Stimulated activated CD8-positive, alpha-beta memory T cell treated with anti-CD3 and anti-CD28 coated beads, Interleukin-12 subunit alpha, Interleukin-12 subunit beta, amount 100 ng/mL, for 24 hours (primary cell): ENCODE results near the gene RNGTT.

ENCODE experiments used
- DNase-seq: peaks from one replicate; pipeline ENCODE4 v3.0.0-alpha.2; 2020; ENCODE audit errors: extremely low read depth

Gene RNGTT

DNA sequence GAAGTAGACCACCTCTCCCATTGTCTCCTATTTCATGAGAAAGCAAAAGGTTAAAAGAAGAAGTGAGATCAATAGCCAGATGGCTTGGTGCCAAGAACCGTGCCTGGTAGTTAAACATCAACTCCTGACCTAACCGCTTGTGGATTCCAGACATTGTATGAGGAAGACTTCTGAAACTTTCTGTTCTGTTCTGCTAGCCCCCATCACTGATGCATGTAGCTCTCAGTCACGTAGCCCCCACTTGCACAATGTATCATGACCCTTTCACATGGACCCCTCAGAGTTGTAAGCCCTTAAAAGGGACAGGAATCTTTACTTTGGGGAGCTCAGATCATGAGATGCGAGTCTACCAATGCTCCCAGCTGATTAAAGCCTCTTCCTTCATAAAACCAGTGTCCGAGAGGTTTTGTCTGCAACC lies 301.2 kb downstream of the RNGTT start:
- no peak for DNase-seq

DNA sequence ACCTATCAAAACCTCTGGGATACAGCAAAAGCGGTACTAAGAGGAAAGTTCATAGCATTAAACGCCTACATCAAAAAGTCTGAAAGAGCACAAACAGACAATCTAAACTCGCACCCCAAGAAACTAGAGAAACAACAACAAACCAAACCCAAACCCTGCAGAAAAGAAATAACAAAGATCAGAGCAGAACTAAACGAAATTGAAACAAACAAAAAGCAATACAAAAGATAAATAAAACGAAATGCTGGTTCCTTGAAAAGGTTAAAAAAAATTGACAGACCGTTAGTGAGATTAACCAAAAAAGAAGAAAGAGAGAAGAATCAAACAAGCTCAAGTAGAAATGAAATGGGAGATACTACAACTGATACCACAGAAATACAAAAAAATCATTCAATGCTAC lies 302.3 kb downstream of the RNGTT start:
- DNase-seq, result no peak

DNA sequence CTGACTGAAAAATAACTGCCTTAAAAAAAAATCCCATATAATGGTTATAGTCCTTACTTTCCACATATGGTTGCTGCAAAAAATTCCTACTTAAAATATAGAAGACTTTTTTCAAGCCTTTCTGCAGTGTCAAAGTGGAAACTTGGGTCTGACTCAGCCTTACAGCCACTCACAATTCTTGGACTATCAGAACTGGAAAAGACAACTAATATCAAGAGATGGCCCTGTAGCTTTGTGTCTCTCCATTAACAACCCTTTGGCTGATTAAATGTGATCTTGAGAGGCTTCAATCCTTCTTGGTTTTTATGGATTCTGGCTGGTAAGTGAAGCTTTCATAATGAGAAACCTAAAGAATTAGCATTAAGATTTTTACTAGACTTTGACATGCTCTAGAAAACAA lies 307.8 kb downstream of the RNGTT start:
- DNase-seq, result no peak

DNA sequence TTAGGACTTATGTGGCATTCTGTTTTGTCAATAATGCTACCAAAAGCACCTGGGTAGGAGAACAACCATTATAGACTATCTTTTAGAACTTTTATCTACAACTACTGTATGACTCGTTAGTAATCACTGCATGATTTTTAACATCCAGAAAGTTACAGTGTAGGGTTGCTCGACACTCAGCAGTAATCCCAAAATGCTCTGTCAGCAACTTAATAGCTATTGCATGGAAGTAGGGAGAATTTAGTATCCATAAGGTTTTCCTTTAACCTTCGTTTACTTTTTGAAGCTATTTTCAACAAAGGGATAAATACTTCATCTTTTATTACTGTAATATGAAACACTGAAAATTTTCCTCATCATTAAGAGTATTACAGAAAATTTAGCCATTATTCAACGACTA lies 309.5 kb downstream of the RNGTT start:
- DNase-seq, result no peak

DNA sequence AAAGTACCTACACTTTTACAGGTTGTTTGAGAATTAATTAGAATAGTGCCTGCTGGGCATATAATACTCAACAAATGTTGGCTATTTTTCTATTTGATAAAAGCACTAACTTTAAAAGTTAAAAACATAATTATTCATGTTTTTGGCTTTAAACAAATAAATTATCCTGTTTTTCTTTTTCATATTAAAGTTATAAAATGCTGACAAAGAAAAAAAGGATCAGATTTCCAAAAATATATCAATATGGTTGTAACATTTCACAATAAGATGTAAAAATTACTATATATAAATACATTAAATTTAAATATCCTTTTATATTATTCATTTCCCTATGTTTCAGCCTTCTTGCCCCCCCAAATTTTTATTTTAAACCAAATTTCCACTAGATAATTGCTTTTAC lies 312.0 kb downstream of the RNGTT start:
- no peak for DNase-seq

DNA sequence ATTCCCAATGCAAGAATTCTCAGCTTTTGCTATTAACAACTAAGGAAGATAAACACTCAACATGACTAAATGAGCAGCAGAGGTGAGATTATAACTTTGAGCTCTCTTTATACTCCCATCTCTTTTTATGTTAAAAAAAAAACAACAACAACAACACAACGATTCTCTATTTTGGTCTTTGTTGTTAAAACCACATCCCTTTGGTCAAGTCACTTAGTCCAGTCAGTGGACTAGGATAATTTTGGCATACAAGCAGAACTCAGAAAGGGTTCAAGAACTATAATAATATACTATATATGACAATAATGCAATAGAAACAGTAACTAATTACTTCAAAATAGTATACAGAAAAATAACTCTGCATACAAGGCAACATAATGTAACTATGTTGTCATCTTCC lies 312.4 kb downstream of the RNGTT start:
- no peak for DNase-seq

DNA sequence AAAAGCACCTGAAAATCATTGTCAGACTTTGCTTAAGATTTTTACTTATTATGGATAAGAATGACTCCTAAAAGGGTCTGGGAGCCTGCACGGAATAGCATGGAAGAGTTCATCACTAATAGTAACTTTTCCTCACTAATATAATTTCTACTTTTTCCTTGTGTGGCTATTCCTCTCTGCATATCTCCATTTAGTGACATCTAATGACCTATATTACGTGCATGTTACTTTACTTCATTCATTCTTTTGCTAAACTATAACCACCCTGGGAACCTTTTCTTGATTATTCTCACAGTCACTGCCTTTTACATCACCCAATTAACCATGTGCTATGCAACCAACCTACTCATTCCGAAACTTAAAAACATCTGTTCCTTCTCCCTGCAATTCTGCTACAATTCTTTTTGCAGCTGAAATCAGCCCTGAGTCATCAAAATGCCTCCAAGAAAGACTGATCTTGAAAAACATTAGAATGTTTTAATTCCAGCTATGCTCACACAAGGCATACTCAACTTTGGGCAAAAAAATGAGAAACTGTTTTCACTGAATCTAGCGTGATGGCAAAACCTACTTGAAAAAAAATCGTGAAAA lies 313.3 kb downstream of the RNGTT start:
- DNase-seq, result no peak

DNA sequence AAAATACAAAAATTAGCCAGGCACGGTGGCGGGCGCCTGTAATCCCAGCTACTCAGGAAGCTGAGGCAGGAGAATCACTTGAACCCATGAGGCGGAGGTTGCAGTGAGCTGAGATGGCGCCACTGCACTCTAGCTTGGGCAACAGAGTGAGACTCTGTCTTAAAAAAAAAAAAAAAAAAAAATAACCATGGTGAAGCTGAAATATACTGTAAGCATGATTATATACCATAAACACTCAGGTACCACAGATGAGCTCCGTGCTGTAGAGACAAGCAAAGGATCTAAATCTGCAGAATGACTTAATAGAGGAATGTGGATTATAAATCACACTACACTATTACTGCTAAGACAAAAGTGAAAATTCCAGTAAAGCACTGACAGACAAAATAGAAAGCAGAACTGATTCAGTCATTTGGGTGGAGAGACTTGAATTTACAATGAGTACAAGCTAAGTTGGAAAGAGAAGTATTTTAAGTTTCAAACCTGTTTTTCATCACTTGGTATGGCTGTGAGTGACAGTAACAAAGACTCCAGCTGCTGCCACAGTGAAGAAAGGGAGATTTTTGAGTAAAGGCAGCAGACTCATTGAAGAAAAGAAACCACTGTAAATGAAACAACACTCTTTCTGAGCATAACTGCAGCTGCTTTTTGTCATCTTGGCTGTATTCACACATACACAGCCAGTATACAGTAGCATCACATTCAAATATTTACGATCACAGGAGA lies 322.1 kb downstream of the RNGTT start:
- DNase-seq, result no peak

DNA sequence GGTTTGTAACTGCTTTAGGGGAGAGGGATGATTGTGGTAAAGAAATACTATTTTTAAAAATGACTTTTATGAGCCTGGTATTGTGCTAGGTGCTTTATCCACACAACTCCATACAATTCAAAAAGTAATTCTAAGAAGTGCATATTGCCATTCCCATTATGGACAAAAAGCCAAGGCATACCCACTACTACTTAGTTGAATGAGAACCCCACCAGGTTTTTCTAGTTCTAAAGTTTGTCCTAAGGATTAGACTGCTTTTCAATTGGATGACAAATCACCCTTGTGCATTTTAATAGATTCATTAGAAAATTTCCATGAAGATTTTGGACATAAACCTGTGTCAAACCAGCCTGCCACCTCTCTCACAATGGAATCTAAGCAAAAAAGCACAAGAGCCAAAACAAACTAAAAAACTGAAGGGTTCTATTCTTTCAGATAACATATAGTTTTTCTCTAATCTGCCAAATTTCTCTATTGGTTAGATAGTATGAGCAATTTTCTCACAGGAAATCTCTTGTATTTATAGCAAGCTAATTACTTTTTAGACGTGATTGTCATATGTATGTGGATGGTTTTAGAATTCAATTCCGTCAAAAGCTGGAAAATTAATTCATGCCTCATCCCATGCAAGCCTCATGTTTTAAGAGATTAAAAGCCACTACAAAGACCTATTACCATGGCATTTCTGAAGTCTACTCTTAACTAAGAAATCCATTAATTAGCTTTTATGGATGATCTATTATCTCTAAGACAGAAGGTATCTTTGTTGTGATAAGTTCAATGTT lies 325.5 kb downstream of the RNGTT start:
- DNase-seq, result no peak

DNA sequence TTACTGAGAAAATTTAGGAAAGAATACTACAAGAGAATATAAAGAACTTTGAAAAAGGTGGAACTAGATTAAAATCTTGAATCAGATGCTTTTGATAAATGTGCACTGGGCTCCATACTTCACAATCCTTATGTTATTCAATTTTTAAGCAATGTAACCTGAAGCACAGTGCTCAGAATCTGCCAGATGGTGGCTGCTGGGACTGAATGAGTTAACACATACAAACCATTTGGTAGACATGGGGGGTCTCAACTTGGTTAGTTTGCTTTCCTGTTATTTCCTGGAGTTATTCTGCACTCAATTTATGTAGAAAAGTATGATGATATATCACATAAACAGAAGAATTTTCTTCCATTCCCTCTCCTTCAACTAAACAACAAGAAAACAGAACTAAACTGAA lies 326.5 kb downstream of the RNGTT start:
- DNase-seq, result no peak

DNA sequence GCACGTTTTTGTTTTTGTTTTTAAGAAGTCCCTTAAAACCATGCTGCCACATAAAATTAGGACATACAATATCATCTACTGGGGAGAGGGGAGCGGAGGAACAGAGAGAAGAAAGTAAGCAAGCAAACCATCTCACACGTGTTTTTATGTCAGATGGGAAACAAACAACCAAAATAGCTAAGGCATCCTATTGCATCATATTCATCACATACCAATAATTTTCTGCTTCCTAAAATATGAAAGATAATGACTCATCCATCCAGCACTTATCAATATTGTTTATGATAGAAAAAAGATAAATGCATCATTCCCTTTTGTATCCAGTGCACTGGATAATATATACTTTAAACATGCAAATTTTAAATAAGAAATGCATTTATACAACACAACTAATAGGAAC lies 329.6 kb downstream of the RNGTT start:
- DNase-seq, result no peak

DNA sequence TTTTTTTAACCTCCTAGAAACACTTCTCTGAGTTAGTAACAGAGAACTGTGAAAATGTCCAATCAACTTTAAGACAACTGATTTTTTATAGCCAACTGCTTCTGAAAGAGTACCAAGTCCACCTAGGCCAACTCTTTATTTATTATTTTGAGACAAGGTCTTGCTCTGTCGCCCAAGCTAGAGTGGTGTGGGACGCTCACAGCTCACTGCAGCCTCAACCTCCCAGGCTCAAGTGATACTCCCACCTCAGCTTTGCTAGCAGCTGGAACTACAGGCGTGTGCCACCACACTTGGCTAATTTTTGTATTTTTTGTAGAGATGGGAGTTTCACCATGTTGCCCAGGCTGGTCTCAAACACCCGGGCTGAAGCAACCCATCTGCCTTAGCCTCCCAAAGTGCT lies 331.6 kb downstream of the RNGTT start:
- DNase-seq, result no peak

DNA sequence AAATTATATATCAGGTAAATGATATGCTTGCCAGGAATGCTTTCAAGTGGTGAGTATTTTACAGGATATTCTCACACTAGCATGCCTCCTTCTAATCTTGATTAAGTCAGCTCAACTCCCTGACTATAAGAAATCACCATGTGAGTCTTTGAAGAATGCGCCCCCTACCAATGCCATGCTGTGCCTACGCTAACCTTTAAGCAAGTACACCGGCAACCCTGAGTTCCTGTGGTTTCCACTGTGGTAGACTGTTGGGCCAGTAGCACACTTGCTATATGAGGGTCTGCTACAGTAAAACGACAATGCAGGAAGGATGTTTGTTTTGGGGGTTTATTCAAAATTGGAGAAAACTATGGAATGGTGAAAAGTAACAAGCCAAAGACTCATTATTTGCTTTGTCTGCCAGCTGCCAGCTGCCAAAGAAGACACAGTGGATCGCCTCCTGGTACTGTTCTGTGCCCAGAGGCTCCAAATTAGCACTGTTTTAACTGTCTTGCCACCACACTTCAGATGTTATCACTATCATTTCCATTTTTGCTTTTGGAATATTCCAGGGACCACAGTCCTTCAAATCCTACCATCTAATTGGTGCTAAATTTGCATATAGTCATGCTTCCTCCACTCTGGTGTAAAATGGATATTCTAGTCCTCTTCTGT lies 333.5 kb downstream of the RNGTT start:
- DNase-seq, result no peak

DNA sequence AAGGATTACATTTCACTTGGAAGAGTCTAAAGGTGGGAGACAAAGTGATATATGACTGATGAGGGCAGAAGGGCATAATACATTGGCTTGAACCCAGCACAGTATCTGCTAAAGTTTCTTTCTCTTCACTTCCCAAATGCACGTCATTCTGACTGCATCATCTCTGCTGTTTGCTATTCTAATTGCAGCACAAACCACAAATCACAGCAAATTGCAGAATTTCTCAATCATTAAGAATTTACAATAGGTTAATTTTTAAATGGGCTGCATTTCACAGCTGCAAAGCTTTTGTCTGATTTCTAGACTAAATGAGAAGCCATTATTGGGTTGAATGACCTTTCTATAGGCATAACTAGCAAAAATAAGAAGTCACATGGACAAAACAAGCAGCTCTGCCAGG lies 337.0 kb downstream of the RNGTT start:
- no peak for DNase-seq

DNA sequence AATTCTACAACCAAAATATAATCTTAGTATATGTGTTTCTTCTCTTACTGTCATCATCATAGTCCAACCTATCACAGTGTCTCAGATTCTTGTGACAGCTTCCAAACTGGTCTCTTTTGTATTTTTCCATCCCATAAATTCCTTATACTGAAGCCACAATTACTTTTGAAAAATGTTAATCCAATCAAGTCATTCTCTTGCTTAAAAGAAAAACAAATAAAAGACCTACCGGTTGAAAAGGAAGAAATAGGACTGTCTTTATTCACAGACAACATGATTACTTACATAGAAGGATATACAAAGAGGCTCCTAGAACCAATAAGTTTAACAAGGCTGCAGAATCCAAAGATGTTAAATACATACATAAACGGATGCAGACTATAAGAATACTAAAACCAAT lies 339.9 kb downstream of the RNGTT start:
- no peak for DNase-seq

DNA sequence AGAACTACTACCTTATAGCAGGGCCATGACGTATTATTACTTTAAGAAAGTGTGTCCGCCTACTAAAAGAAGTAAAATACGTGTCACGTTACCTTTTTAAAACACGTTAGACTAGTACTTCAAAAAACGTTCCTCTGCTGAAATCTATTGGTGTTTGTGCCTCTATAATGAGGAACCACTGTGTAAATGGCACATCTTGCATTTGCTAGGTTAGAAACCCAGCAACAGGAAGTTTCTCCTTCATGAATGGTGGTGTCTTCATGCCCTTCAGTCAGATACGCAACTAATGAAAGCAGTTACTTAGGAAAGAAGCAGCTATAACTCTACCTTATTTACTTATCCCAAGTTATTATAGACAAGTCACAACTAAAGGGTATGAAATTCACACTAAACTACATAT lies 343.5 kb downstream of the RNGTT start:
- no peak for DNase-seq

DNA sequence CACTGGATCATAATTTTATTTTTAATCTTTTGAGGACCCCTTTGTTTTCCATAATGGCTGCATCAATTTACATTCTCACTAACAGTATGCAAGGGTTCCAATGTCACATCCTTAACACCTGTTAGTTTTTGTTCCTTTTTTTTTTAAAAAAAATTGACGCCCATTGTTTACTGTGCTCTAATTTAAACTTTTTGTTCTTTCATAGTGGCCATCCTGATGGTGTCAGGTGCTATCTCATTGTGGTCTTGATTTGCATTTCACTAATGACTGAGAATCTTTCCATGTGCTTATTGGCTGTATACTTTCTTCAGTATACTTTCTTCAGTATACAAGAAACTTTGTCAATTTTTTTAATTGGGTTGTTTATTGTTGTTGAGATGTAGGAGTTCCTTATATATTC lies 347.0 kb downstream of the RNGTT start:
- DNase-seq, result no peak

DNA sequence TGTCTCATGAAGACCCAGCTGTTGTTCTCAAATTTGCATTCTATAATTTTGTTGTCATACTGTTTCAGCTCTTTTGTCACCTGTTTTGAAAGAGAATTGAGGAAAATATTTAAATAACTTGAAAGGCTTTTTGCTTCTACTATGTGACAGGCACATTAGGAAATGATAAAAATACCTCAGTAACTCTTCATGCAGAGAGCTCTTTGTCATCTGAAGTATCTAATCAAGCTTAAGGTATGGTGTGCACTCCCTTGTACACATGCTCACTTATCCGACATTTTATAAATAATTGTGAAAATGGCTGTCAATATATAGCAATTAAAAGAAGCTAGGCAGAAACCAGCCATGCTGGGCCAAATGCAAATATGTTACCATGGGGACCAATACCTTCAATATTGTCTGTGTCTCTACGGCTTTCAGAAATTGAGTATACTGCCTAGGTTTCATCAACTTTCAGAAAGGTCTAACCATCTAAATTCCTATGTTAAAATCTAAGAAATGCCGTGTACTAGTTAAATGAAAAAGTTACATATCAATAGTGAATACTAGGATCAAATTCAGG lies 349.0 kb downstream of the RNGTT start:
- no peak for DNase-seq

DNA sequence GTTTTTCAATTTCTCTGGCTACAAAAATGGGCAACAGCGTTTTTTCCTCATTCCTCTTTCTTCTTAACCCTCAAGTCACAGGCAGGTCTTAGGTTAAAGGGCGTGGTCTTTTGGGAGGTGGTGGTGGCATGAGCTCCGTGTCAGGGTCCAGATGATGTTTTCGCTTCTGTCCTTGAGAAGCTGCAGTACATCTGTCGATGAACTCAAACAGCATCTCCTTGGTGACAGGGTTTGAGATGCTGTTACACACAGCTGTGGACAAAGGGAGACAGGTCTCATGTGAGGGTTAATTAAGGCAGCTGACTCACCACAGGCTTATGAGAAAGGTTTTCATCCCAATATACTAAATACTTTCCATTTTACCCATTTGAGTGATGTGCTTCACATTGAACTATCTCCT lies 350.8 kb downstream of the RNGTT start:
- no peak for DNase-seq

DNA sequence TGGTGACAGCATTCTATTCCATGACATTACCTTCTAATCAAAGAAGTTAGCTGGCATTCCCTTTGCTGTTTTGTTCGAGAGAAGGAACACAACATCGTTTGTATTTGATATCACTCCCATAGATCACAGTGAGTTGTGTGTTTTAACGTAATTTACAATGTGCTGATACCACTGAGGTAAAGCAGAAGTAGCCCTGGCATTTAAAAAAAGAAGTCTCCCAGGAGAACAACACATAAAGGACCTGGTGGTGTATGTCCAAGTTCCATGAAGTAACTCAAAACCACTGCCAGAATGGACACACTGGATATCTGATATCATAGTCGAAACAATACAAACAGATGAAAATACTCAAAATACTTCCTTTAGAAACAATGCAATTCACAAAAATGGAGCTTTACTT lies 351.7 kb downstream of the RNGTT start:
- DNase-seq, result no peak

DNA sequence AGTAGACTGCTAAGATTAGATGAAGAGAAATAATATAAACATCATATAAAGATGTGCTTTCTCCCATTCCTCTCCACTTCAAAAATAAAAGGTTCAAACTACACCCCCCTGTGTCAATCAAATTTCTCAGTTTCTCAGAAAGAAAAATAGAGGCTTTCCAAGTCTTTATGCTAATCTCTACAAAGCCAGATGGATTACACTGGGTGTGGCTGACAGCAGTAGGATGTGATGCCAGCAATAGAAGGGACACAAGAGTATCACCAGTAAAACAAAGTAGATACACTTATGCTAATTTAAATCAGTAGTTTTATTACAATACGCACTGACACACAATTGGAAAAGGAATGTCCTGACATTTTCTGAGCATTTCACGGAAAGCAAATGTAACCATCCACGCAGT lies 353.4 kb downstream of the RNGTT start:
- no peak for DNase-seq

DNA sequence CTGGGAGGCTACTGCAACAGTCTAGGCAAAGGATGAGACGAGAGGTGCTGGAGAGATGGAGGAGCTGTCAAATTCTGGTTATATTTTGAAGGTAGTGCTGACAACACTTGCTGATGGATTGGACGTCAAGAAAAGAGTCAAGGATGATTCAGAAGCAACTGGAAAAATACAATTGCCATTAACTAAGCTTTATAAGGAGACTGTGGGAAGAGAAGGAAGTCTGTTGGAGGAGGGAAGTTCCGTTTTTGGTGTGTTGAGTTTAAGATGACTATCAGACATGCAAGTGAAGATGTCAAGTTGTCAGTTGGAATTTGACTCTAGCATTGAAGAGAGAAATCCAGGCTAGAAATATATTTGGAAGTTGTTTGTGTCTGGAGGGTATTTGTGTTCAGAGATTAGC lies 358.1 kb downstream of the RNGTT start:
- DNase-seq, result no peak
